C4-2B (cell line): Measurements from ENCODE around the gene MORN5.

Experiments
- CTCF ChIP-seq: fragments of 450-650 bp; conservative IDR thresholded peaks from 2 replicates; pipeline ENCODE4 v1.5.1; 2017; ENCODE audit warnings: mild to moderate bottlenecking
- ZFX ChIP-seq: fragments of 450-650 bp; IDR thresholded peaks from 2 replicates; pipeline ENCODE4 v1.6.1; 2017

DNA sequence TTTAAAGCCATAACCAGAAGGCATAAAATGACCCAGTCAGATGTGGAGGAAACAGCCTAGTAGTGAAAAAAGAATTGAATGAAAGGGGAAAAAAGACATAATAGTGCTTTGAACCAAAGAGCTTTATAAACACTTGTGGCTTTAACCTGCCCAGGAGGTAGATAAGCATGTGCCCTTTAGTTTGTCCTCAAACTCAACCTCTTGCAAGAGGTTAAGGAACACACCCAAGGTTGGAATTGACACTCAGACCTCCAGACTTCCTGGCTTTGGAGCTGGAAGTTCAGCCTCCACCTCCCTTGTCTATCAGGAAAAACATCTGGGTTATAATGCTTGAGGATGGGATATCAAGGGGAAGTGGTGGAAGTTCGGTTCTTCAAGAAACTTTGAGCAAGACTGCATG lies 16.4 kb upstream of the MORN5 start:
- TF ChIP-seq CTCF, result no peak
- TF ChIP-seq ZFX, result no peak
